Measurements from ENCODE around the gene PARP11.

DNA sequence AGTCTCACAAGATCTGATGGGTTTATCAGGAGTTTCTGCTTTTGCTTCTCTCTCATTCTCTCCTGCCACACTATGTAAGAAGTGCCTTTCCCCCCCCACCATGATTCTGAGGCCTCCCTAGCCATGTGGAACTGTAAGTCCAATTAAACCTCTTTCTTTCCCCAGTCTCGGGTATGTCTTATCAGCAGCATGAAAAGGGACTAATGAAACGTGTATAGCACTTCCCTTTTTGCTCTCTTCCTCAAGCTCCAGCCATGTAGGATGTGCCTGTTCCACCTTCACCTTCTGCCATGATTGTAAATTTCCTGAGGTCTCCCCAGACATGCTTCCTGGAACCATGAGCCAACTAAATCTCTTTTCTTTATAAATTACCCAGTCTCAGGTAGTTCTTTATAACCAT is 113.3 kb downstream of the PARP11 start:
- TF ChIP-seq EZH2 (IDR thresholded peaks at IDR 0.05; ENCODE audit: borderline replicate concordance) = no peak
- TF ChIP-seq, protein P1, sequence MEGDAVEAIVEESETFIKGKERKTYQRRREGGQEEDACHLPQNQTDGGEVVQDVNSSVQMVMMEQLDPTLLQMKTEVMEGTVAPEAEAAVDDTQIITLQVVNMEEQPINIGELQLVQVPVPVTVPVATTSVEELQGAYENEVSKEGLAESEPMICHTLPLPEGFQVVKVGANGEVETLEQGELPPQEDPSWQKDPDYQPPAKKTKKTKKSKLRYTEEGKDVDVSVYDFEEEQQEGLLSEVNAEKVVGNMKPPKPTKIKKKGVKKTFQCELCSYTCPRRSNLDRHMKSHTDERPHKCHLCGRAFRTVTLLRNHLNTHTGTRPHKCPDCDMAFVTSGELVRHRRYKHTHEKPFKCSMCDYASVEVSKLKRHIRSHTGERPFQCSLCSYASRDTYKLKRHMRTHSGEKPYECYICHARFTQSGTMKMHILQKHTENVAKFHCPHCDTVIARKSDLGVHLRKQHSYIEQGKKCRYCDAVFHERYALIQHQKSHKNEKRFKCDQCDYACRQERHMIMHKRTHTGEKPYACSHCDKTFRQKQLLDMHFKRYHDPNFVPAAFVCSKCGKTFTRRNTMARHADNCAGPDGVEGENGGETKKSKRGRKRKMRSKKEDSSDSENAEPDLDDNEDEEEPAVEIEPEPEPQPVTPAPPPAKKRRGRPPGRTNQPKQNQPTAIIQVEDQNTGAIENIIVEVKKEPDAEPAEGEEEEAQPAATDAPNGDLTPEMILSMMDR (IDR thresholded peaks at IDR 0.05; ENCODE audit: poor library complexity) = no peak

All from hepatocyte (in vitro differentiated cells).